HFF-Myc (cell line): ENCODE results near the gene NPRL2.
A peak's percentile ranks its signal among the peaks of the same experiment; 100 is the strongest.
"Not testable (repeated sequence)": the region's sequence is repeated elsewhere in the genome, so short reads cannot be mapped to it uniquely, and the experiment has no call there.

ENCODE experiments used
- DNase-seq: peaks from one replicate; pipeline ENCODE4 v3.0.0-alpha.2; 2011; ENCODE audit warnings: low read depth; ENCODE audit errors: extremely low read depth
- H3K4me3 ChIP-seq: replicated peaks from 2 replicates; pipeline ENCODE4 v1.5.1; 2011; ENCODE audit warnings: low read depth, mild to moderate bottlenecking, control low read depth, low read length
- CTCF ChIP-seq: IDR thresholded peaks from 2 replicates; pipeline ENCODE4 v1.5.1; 2012; ENCODE audit warnings: mild to moderate bottlenecking, low read depth, low read length, control low read depth; ENCODE audit errors: missing control alignments

Gene NPRL2

GRCh38 chr3:50314816-50315215 is 35.8 kb downstream of the NPRL2 start:
- H3K4me3 ChIP-seq, result no peak overlapping the region
- no peak for TF ChIP-seq CTCF
- no peak for DNase-seq

GRCh38 chr3:50314342-50314741 is 36.2 kb downstream of the NPRL2 start:
- TF ChIP-seq CTCF, result no peak
- no peak for DNase-seq
- no peak overlapping the region for H3K4me3 ChIP-seq

GRCh38 chr3:50312041-50312440 is 38.5 kb downstream of the NPRL2 start:
- H3K4me3 ChIP-seq, DNase-seq: not testable (repeated sequence)

GRCh38 chr3:50304601-50305000 is 46.0 kb downstream of the NPRL2 start:
- H3K4me3 ChIP-seq, result no peak overlapping the region
- TF ChIP-seq CTCF, result no peak
- DNase-seq, result no peak

GRCh38 chr3:50303013-50303815 is 47.4 kb downstream of the NPRL2 start, which contains the start of gene HYAL1:
Gene HYAL1 (minus strand): TSS chr3:50303574. CDS start chr3:50302956, 618 bp downstream.
- TF ChIP-seq CTCF, result peak; percentile 17
- H3K4me3 ChIP-seq, result no peak within 1 kb of the TSS
- DNase-seq, result no peak

GRCh38 chr3:50302095-50303012 is 48.2 kb downstream of the NPRL2 start:
- no peak for DNase-seq
- no peak for TF ChIP-seq CTCF
- H3K4me3 ChIP-seq, result no peak overlapping the region

- no peak for TF ChIP-seq CTCF
- DNase-seq, result no peak
- no peak overlapping the region for H3K4me3 ChIP-seq
Measured at GRCh38 chr3:50300681-50301254, 49.8 kb downstream of the NPRL2 start.
